Mesenchymal stem cell (in vitro differentiated cells and primary cell): ENCODE results near the gene KRT86.
"Not testable (repeated sequence)": the region's sequence is repeated elsewhere in the genome, so short reads cannot be mapped to it uniquely, and the experiment has no call there.

Experiments
- DNase-seq: peaks from one replicate; pipeline ENCODE4 v3.0.0-alpha.2; 2013
- H2AFZ ChIP-seq: one replicate; pipeline ENCODE4 v1.6.1; 2013; ENCODE audit warnings: low read depth, mild to moderate bottlenecking, control low read depth, inconsistent platforms, low read length, moderate library complexity
- H2AK5ac ChIP-seq: 2 replicates; pipeline ENCODE4 v1.6.1; 2013; ENCODE audit warnings: low read length, moderate library complexity, mild to moderate bottlenecking, inconsistent platforms; ENCODE audit not compliant: severe bottlenecking
- H2BK120ac ChIP-seq: one replicate; pipeline ENCODE4 v1.6.1; 2013; ENCODE audit warnings: low read depth, mild to moderate bottlenecking, inconsistent platforms, low read length, moderate library complexity
- H2BK12ac ChIP-seq, 2 experiments: one replicate each; pipeline ENCODE4 v1.6.1; 2013; ENCODE audit warnings: inconsistent platforms in 2 of 2, low read length in 2 of 2, mild to moderate bottlenecking in 2 of 2, moderate library complexity in 2 of 2, control low read depth in 1 of 2
- H2BK15ac ChIP-seq: one replicate; pipeline ENCODE4 v1.6.1; 2013; ENCODE audit warnings: mild to moderate bottlenecking, low read depth, inconsistent platforms; ENCODE audit not compliant: poor library complexity, severe bottlenecking
- H2BK5ac ChIP-seq: 2 replicates; pipeline ENCODE4 v1.6.1; 2013; ENCODE audit warnings: low read depth, mild to moderate bottlenecking, low read length, control low read depth, inconsistent platforms; ENCODE audit not compliant: poor library complexity, severe bottlenecking
- H3K14ac ChIP-seq, 2 experiments: one replicate each; pipeline ENCODE4 v1.6.1; 2013; ENCODE audit warnings: inconsistent platforms in 2 of 2, low read length in 2 of 2, control low read depth in 1 of 2, mild to moderate bottlenecking in 1 of 2, moderate library complexity in 1 of 2
- H3K18ac ChIP-seq, 2 experiments: one replicate each; pipeline ENCODE4 v1.6.1; 2013; ENCODE audit warnings: inconsistent platforms in 2 of 2, low read length in 2 of 2, control low read depth in 1 of 2, low read depth in 1 of 2, mild to moderate bottlenecking in 1 of 2
- H3K23ac ChIP-seq, 2 experiments: one replicate each; pipeline ENCODE4 v1.6.1; 2013; ENCODE audit warnings: inconsistent platforms in 2 of 2, low read length in 2 of 2, mild to moderate bottlenecking in 2 of 2, moderate library complexity in 2 of 2, control low read depth in 1 of 2
- H3K27ac ChIP-seq: 2 replicates; pipeline ENCODE4 v1.5.1; 2013; ENCODE audit warnings: mild to moderate bottlenecking, moderate library complexity, low read length, control low read depth, inconsistent platforms; ENCODE audit not compliant: poor library complexity, severe bottlenecking
- H3K27me3 ChIP-seq, 2 experiments: 2 replicates each; pipeline versions ENCODE4 v1.6.1 to v1.7.0; 2013; ENCODE audit warnings: low read length in 2 of 2, mild to moderate bottlenecking in 2 of 2, moderate library complexity in 2 of 2, control low read depth in 1 of 2, inconsistent platforms in 1 of 2; ENCODE audit not compliant: control insufficient read depth in 1 of 2, insufficient read depth in 1 of 2
- H3K36me3 ChIP-seq, 2 experiments: 2 replicates each; pipeline versions ENCODE4 v1.6.1 to v1.7.0; 2013; ENCODE audit warnings: low read length in 2 of 2, control low read depth in 1 of 2, inconsistent platforms in 1 of 2, low read depth in 1 of 2, mild to moderate bottlenecking in 1 of 2; ENCODE audit not compliant: insufficient read depth in 2 of 2, control insufficient read depth in 1 of 2
- H3K4ac ChIP-seq, 2 experiments: one replicate each; pipeline ENCODE4 v1.6.1; 2013; ENCODE audit warnings: inconsistent platforms in 2 of 2, low read length in 2 of 2, mild to moderate bottlenecking in 2 of 2, moderate library complexity in 2 of 2, control low read depth in 1 of 2, low read depth in 1 of 2
- H3K4me1 ChIP-seq: 2 replicates; pipeline ENCODE4 v1.6.1; 2013; ENCODE audit warnings: low read depth, low read length, control low read depth; ENCODE audit not compliant: control insufficient read depth, insufficient read depth
- H3K4me2 ChIP-seq: 2 replicates; pipeline ENCODE4 v1.6.1; 2013; ENCODE audit warnings: low read length, mild to moderate bottlenecking, inconsistent platforms; ENCODE audit not compliant: poor library complexity, severe bottlenecking
- H3K4me3 ChIP-seq, 2 experiments: 2 replicates each; pipeline versions ENCODE4 v1.5.1 to v1.7.0; 2013; ENCODE audit warnings: low read length in 2 of 2, mild to moderate bottlenecking in 2 of 2, control low read depth in 1 of 2, low read depth in 1 of 2; ENCODE audit not compliant: insufficient read depth in 1 of 2
- H3K79me1 ChIP-seq: replicated peaks from 2 replicates; pipeline ENCODE4 v1.6.1; 2013; ENCODE audit warnings: mild to moderate bottlenecking, control low read depth, low read length, inconsistent platforms; ENCODE audit not compliant: poor library complexity, severe bottlenecking
- H3K9ac ChIP-seq: 2 replicates; pipeline ENCODE4 v1.7.0; 2013; ENCODE audit warnings: mild to moderate bottlenecking, low read length, moderate library complexity
- H3K9me3 ChIP-seq: 2 replicates; pipeline ENCODE4 v1.7.0; 2013; ENCODE audit warnings: mild to moderate bottlenecking, low read length; ENCODE audit not compliant: control insufficient read depth
- H4K8ac ChIP-seq: one replicate; pipeline ENCODE4 v1.6.1; 2013; ENCODE audit warnings: inconsistent platforms, mild to moderate bottlenecking, low read length, moderate library complexity
- H4K91ac ChIP-seq: one replicate; pipeline ENCODE4 v1.6.1; 2013; ENCODE audit warnings: mild to moderate bottlenecking, low read length, inconsistent platforms
- WGBS: methylation state at CpG from one replicate; pipeline ENCODE4 v1.1.7; 2013; ENCODE audit warnings: mixed read lengths; 5-methylcytosine and 5-hydroxymethylcytosine counted together

KRT86 gene

DNA sequence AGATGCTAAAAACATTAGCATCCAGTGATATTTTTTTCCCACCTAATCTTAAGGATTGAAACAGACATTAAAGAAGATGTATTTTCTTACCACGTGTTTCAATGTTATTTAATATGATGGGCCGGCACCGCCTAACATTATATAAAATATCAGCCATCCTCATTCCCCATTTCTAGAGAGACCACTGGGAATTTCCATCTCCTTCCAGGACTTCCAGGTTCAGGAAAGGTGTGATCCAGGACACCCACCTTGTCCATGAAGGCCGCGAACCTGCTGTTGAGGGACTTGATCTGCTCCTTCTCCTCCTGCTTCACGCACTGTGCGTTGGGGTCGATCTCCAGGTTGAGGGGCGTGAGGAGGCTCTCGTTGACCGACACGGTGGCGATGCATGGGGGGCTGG, 16.5 kb upstream of the KRT86 start:
- not testable (repeated sequence) for H3K4ac ChIP-seq, H3K27ac ChIP-seq, H3K9me3 ChIP-seq

GRCh38 chr12:52258335-52258901, 16.0 kb upstream of the KRT86 start:
- no peak overlapping the region for H2AK5ac ChIP-seq
- no peak overlapping the region for H3K27ac ChIP-seq
- H3K18ac ChIP-seq, result no peak overlapping the region
- H4K8ac ChIP-seq, result no peak overlapping the region
- H4K91ac ChIP-seq, result no peak overlapping the region
- no peak overlapping the region for H2BK120ac ChIP-seq
- no peak overlapping the region for H2BK5ac ChIP-seq
- H3K4me1 ChIP-seq, result peaks cover 14% of the 10 kb centered on the region
- H3K14ac ChIP-seq, result no peak overlapping the region
- H2AFZ ChIP-seq, result no peak overlapping the region
- no peaks in the 10 kb centered on the region for H3K9me3 ChIP-seq
- no peaks in the 10 kb centered on the region for H3K79me1 ChIP-seq
- H3K27me3 ChIP-seq, result peaks cover 6 to 100% of the 10 kb centered on the region in 2 experiments
- H3K4me2 ChIP-seq, result peak overlapping the region; percentile 17
- no peak for DNase-seq
- H2BK12ac ChIP-seq, result no peak overlapping the region
- no peak overlapping the region for H2BK15ac ChIP-seq
- H3K36me3 ChIP-seq, result no peaks in the 10 kb centered on the region
- no peak overlapping the region for H3K9ac ChIP-seq
- H3K4me3 ChIP-seq, result no peak overlapping the region
- WGBS, result 36% methylated on average over 64 of the region's 72 CpGs
- no peak overlapping the region for H3K4ac ChIP-seq
- H3K23ac ChIP-seq, result no peak overlapping the region

More for the DNA sequence above, 16.5 kb upstream of the KRT86 start:
- H2BK120ac ChIP-seq, H3K18ac ChIP-seq, H2AK5ac ChIP-seq, DNase-seq, H3K14ac ChIP-seq, H3K79me1 ChIP-seq, H3K4me3 ChIP-seq, H3K4me2 ChIP-seq, H3K9ac ChIP-seq, H2AFZ ChIP-seq, H3K23ac ChIP-seq, H4K8ac ChIP-seq, H2BK5ac ChIP-seq, H2BK15ac ChIP-seq, H4K91ac ChIP-seq, H3K36me3 ChIP-seq, H2BK12ac ChIP-seq: not testable (repeated sequence)
- Histone ChIP-seq H3K4me1 (peaks cover 18% of the 10 kb centered on the region), H3K27me3 (peaks cover 6 to 98% of the 10 kb centered on the region in 2 experiments)
- WGBS, result 83% methylated on average over 13 of the region's 13 CpGs

DNA sequence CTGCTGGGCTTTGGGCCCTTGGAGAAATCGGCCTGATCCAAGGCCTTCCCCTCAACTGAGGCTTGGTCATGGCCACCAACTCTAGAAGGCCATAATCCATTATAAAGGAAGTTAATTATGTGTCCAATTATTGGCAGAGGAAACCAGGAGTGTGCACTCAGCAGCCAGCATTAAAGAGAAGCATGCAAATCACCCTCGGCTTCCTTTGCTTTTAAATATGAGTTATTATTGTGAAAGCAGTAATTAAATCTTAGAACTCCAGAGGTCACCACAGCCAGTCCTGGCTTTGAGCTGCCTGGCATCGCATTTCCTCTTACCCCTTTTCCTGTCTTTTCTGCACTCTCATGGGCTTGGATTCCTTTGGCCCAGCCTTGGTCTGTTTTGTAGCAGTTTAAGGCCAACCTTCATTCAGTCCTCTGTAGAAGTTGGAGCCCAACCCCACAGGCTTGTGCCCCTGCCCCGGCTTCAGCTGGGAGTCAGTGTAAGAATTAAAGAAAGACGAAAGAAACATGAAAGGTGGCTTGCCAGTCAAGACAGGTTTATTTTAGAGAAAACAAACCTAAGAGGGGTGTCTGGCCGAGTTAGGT, 14.7 kb upstream of the KRT86 start:
- Histone ChIP-seq H3K36me3 (no peaks in the 10 kb centered on the region), H3K27me3 (peaks cover 6 to 100% of the 10 kb centered on the region in 2 experiments), H3K79me1 (no peaks in the 10 kb centered on the region), H2BK15ac (no peak overlapping the region), H4K91ac (no peak overlapping the region), H3K4ac (no peak overlapping the region), H3K9ac (no peak overlapping the region), H3K18ac (no peak overlapping the region), H3K4me2 (no peak overlapping the region), H4K8ac (no peak overlapping the region), H3K27ac (no peak overlapping the region), H3K9me3 (no peaks in the 10 kb centered on the region), H2AK5ac (no peak overlapping the region), H2BK5ac (no peak overlapping the region), H2BK120ac (no peak overlapping the region), H3K14ac (no peak overlapping the region), H3K4me1 (peaks cover 11% of the 10 kb centered on the region), H3K4me3 (no peak overlapping the region), H3K23ac (no peak overlapping the region), H2BK12ac (no peak overlapping the region), H2AFZ (no peak overlapping the region)
- DNase-seq, result no peak
- 86% methylated on average over 5 of the region's 6 CpGs for WGBS

GRCh38 chr12:52260361-52261207, 13.9 kb upstream of the KRT86 start:
- H3K27ac ChIP-seq, result no peak overlapping the region
- WGBS, result 78% methylated on average over 7 of the region's 9 CpGs
- no peak overlapping the region for H3K4ac ChIP-seq
- no peak for DNase-seq
- H2AK5ac ChIP-seq, result no peak overlapping the region
- no peak overlapping the region for H2BK5ac ChIP-seq
- H3K27me3 ChIP-seq, result peaks cover 6 to 93% of the 10 kb centered on the region in 2 experiments
- H4K91ac ChIP-seq, result no peak overlapping the region
- no peak overlapping the region for H4K8ac ChIP-seq
- peaks cover 11% of the 10 kb centered on the region for H3K4me1 ChIP-seq
- no peak overlapping the region for H2BK120ac ChIP-seq
- no peak overlapping the region for H2AFZ ChIP-seq
- no peak overlapping the region for H2BK12ac ChIP-seq
- H2BK15ac ChIP-seq, result no peak overlapping the region
- no peak overlapping the region for H3K14ac ChIP-seq
- no peaks in the 10 kb centered on the region for H3K36me3 ChIP-seq
- H3K4me3 ChIP-seq, result no peak overlapping the region
- no peak overlapping the region for H3K4me2 ChIP-seq
- H3K9me3 ChIP-seq, result no peaks in the 10 kb centered on the region
- no peak overlapping the region for H3K9ac ChIP-seq
- H3K79me1 ChIP-seq, result no peaks in the 10 kb centered on the region
- H3K18ac ChIP-seq, result no peak overlapping the region
- H3K23ac ChIP-seq, result no peak overlapping the region
